Measurements from ENCODE around the gene BRWD1.
A peak's percentile ranks its signal among the peaks of the same experiment; 100 is the strongest.
"Not testable (repeated sequence)": the region's sequence is repeated elsewhere in the genome, so short reads cannot be mapped to it uniquely, and the experiment has no call there.

Gene BRWD1

DNA sequence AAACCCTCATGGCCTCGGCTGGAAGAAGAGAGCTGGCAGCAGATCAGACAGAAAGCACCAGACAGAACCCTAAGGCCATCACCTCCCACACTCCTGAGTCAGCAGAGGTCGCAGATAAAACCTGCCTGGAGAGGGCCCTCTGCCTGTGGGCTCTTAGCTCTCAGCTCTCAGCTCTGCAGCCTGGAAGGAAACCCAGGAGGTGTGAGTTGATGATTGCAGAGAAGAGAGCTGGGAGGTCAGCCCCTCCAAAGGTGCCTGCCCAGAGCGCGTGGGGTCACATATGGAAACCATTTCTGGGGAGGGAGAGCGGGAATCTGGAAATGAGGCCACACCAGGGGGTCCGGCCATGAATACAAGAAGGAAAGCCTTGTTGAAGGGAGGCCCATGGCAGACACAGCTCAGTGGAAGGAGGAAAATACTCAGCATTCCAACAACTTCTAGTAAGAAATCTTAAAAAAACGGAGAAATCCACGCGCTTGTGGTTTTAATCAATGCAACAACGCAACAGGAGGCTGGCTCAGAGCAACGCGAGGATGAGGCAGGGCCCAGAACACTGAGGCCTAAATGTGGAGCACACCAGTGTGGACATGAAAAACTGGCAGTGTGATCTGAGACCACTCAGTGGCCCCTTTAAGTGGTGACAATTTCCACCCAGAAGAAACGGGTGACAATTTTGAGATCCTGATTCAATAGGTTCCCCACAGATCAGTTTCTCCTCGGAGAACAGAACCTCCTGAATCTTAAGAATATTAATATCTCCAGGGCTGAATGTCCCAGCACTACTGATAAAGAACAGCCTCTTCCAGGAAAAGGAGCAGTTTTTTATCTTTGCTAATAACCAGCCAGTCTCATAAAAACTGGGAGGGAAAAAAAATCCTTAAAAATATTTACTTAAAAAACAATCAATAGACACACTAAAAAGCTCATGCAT is 175.9 kb downstream of the BRWD1 start:
- Histone ChIP-seq H3K27ac (peak overlapping the region in 1 of 2 donors; percentile 33), H3K4me3 (no peak overlapping the region)
- TF ChIP-seq, protein P1, sequence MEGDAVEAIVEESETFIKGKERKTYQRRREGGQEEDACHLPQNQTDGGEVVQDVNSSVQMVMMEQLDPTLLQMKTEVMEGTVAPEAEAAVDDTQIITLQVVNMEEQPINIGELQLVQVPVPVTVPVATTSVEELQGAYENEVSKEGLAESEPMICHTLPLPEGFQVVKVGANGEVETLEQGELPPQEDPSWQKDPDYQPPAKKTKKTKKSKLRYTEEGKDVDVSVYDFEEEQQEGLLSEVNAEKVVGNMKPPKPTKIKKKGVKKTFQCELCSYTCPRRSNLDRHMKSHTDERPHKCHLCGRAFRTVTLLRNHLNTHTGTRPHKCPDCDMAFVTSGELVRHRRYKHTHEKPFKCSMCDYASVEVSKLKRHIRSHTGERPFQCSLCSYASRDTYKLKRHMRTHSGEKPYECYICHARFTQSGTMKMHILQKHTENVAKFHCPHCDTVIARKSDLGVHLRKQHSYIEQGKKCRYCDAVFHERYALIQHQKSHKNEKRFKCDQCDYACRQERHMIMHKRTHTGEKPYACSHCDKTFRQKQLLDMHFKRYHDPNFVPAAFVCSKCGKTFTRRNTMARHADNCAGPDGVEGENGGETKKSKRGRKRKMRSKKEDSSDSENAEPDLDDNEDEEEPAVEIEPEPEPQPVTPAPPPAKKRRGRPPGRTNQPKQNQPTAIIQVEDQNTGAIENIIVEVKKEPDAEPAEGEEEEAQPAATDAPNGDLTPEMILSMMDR (IDR thresholded peaks at IDR 0.05): no peak
- DNase-seq (ENCODE audit: low spot score): no peak

GRCh38 chr21:39136711-39137110 is 176.7 kb downstream of the BRWD1 start:
- Histone ChIP-seq H3K4me3 (no peak overlapping the region), H3K27ac (no peak overlapping the region)
- DNase-seq (ENCODE audit: low spot score): no peak
- TF ChIP-seq, protein P1 (IDR thresholded peaks at IDR 0.05): no peak

DNA sequence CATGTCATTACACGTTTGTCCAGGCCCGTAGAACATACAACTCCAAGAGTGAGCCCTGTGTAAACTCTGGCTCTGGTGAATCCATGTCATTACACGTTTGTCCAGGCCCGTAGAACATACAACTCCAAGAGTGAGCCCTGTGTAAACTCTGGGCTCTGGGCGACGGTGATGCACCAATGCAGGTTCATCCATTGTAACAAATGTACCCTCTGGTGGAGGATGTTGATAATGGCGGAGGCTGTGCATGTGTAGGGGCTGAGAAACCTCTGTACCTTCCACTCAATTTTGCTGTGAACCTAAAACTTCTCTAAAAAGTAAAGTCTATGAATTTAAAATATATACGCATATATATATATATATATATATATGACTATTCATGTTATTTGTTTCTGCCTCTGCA is 177.3 kb downstream of the BRWD1 start:
- not testable (repeated sequence) for H3K27ac ChIP-seq; H3K4me3 ChIP-seq; DNase-seq (ENCODE audit: low spot score)

GRCh38 chr21:39134288-39134810 is 179.1 kb downstream of the BRWD1 start:
- no peak for DNase-seq (ENCODE audit: low spot score)
- H3K27ac ChIP-seq: no peak overlapping the region
- TF ChIP-seq, protein P1 (IDR thresholded peaks at IDR 0.05): no peak
- H3K4me3 ChIP-seq: no peak overlapping the region
